ENCODE measurements around the gene PHPT1.

DNA sequence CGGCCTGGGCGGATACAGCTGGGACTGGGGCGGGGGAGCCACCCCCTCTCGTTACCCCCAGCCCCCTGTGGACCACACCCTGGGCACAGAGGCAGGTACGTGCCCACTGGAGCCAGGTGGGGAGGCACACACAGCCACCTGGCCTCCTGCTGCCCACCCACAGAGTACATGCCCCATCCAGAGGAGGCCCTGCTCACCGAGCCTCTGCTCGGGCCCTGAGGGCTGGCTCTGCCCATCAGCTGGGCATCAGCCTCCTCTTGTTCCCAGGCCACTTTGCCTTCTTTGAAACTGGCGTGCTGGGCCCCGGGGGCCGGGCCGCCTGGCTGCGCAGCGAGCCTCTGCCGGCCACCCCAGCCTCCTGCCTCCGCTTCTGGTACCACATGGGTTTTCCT is 9.2 kb downstream of the PHPT1 start:
- TF ChIP-seq EZH2 (IDR thresholded peaks at IDR 0.05; ENCODE audit: borderline replicate concordance, low read length), result no peak
- TF ChIP-seq, protein P1, sequence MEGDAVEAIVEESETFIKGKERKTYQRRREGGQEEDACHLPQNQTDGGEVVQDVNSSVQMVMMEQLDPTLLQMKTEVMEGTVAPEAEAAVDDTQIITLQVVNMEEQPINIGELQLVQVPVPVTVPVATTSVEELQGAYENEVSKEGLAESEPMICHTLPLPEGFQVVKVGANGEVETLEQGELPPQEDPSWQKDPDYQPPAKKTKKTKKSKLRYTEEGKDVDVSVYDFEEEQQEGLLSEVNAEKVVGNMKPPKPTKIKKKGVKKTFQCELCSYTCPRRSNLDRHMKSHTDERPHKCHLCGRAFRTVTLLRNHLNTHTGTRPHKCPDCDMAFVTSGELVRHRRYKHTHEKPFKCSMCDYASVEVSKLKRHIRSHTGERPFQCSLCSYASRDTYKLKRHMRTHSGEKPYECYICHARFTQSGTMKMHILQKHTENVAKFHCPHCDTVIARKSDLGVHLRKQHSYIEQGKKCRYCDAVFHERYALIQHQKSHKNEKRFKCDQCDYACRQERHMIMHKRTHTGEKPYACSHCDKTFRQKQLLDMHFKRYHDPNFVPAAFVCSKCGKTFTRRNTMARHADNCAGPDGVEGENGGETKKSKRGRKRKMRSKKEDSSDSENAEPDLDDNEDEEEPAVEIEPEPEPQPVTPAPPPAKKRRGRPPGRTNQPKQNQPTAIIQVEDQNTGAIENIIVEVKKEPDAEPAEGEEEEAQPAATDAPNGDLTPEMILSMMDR (IDR thresholded peaks at IDR 0.05; ENCODE audit: low read length), result no peak
